Neural progenitor cell (in vitro differentiated cells): ENCODE results near the gene ARHGAP24.

Experiments
- EZH2phosphoT487 ChIP-seq: fragments of 200-600 bp; sonication (generic); IDR thresholded peaks from 2 replicates; pipeline ENCODE4 v1.6.1; 2017; ENCODE audit warnings: antibody characterized with exemption
- TF ChIP-seq, protein P1 (sequence below): fragments of 200-600 bp; sonication (generic); IDR thresholded peaks from 2 replicates; pipeline ENCODE4 v1.5.1; 2017; ENCODE audit warnings: antibody characterized with exemption, mild to moderate bottlenecking

DNA sequence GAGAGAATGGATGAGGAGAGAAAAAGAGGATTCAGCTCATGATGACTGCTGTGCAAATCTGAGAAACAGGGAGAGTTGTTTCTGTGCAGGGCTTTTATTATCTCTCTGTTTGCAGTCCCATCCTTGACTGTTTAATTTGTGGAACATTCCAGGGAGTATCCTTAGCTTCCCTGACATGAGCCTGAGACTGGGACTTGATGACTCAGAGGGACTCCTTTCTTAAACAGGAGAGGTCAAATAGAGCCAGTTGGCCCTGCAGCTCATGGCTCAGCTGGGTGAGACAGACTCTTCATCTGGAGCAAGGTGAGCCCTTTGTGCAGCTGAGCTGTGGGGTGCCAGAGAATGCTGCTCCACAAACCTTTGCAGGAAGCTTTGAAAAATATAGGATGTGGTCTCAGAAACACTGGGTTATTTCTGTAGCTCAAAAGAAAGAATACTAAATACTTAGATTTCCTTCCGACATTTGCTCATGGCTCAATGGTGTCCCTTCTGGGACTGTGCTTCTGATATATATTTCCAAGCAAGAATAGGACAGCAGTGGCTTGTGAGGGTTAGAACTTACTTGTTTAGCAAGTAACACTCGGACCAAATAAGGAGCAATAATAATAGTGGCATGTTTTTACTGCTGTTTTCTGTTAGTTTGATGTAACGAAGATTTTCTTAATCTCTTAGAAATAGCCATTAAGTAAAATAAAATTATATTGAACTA lies 14.5 kb downstream of the ARHGAP24 start:
- TF ChIP-seq, protein P1, sequence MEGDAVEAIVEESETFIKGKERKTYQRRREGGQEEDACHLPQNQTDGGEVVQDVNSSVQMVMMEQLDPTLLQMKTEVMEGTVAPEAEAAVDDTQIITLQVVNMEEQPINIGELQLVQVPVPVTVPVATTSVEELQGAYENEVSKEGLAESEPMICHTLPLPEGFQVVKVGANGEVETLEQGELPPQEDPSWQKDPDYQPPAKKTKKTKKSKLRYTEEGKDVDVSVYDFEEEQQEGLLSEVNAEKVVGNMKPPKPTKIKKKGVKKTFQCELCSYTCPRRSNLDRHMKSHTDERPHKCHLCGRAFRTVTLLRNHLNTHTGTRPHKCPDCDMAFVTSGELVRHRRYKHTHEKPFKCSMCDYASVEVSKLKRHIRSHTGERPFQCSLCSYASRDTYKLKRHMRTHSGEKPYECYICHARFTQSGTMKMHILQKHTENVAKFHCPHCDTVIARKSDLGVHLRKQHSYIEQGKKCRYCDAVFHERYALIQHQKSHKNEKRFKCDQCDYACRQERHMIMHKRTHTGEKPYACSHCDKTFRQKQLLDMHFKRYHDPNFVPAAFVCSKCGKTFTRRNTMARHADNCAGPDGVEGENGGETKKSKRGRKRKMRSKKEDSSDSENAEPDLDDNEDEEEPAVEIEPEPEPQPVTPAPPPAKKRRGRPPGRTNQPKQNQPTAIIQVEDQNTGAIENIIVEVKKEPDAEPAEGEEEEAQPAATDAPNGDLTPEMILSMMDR, result no peak
- no peak for TF ChIP-seq EZH2phosphoT487
